Calu3 (cell line): ENCODE data around the gene ACTC1. TPM values are rescaled to one million over a fixed set of nuclear protein-coding genes. Genes with fewer than 3 reads are reported as not detected.

Source experiments
- BruUV-seq: library from RNA; stranded (reverse); fragments of 400-500 nt; replicated peaks from 2 replicates; lab custom pipeline; 2021; lab: Mats Ljungman, UMichigan
- CTCF ChIA-PET: fragments of 300-600 bp; sonication (Branson Sonifier 250); formaldehyde crosslinking; loops from one replicate; lab custom pipeline; 2022; ENCODE audit warnings: antibody characterized with exemption; lab: Charles Lee
- DNase-seq: peaks from one replicate; pipeline ENCODE4 v3.0.0; 2022
- H3K27ac Mint-ChIP-seq: one replicate; pipeline ENCODE4 v1.8.0; 2022; ENCODE audit warnings: mixed read lengths; ENCODE audit not compliant: unreplicated experiment
- H3K27me3 Mint-ChIP-seq: one replicate; pipeline ENCODE4 v1.8.0; 2022; ENCODE audit warnings: mixed read lengths; ENCODE audit not compliant: unreplicated experiment
- H3K36me3 Mint-ChIP-seq: one replicate; pipeline ENCODE4 v1.8.0; 2022; ENCODE audit warnings: mild to moderate bottlenecking, moderate library complexity, mixed read lengths; ENCODE audit not compliant: insufficient read depth, unreplicated experiment
- H3K4me1 Mint-ChIP-seq: one replicate; pipeline ENCODE4 v1.8.0; 2022; ENCODE audit warnings: mild to moderate bottlenecking, low read depth, mixed read lengths; ENCODE audit not compliant: unreplicated experiment
- H3K4me3 Mint-ChIP-seq: one replicate; pipeline ENCODE4 v1.8.0; 2022; ENCODE audit warnings: mild to moderate bottlenecking, low read depth, moderate library complexity, mixed read lengths; ENCODE audit not compliant: unreplicated experiment
- H3K9me3 Mint-ChIP-seq: one replicate; pipeline ENCODE4 v1.8.0; 2022; ENCODE audit warnings: low read depth, mixed read lengths; ENCODE audit not compliant: unreplicated experiment
- CTCF ChIP-seq: fragments of 200-600 bp; IDR thresholded peaks from one replicate; pipeline ENCODE4 v1.8.0; 2022; ENCODE audit warnings: antibody characterized with exemption; ENCODE audit not compliant: unreplicated experiment
- intact Hi-C: fragments of 100-400 bp; cut with micrococcal nuclease; formaldehyde crosslinking; loops from one replicate; pipeline ENCODE4 v1.10.0; 2022; ENCODE audit not compliant: unreplicated experiment
- total RNA-seq: library from RNA; stranded (reverse); gene quantifications from 2 replicates; pipeline ENCODE4 v1.2.3, GENCODE V29; 2022

Gene ACTC1
- total RNA-seq, 1 experiment from 2014 or later = not detected

GRCh38 chr15:34759992-34760391 is 35.4 kb downstream of the ACTC1 start:
- CTCF ChIA-PET = no interaction called here
- H3K4me1 Mint-ChIP-seq = no peaks in the 10 kb centered on the region
- H3K9me3 Mint-ChIP-seq = no peaks in the 10 kb centered on the region
- H3K4me3 Mint-ChIP-seq = no peak overlapping the region
- H3K27me3 Mint-ChIP-seq = peaks cover 12% of the 10 kb centered on the region
- no peak overlapping the region for H3K27ac Mint-ChIP-seq
- no peak for TF ChIP-seq CTCF
- H3K36me3 Mint-ChIP-seq = no peaks in the 10 kb centered on the region
- no TSS peak for BruUV-seq
- no peak for DNase-seq
- intact Hi-C loops = no loop called here

- no peak for TF ChIP-seq CTCF
- CTCF ChIA-PET = no interaction called here
- H3K27ac Mint-ChIP-seq = no peak overlapping the region
- H3K27me3 Mint-ChIP-seq = peaks cover 12% of the 10 kb centered on the region
- DNase-seq = no peak
- no peak overlapping the region for H3K4me3 Mint-ChIP-seq
- no peaks in the 10 kb centered on the region for H3K4me1 Mint-ChIP-seq
- intact Hi-C loops = no loop called here
- no TSS peak for BruUV-seq
- H3K9me3 Mint-ChIP-seq = no peaks in the 10 kb centered on the region
- H3K36me3 Mint-ChIP-seq = no peaks in the 10 kb centered on the region
These were observed 36.0 kb downstream of the ACTC1 start for GRCh38 chr15:34759347-34759746.

GRCh38 chr15:34757262-34757661 is 38.1 kb downstream of the ACTC1 start:
- H3K27me3 Mint-ChIP-seq = peaks cover 8% of the 10 kb centered on the region
- DNase-seq = no peak
- intact Hi-C loops = no loop called here
- TF ChIP-seq CTCF = no peak
- CTCF ChIA-PET = no interaction called here
- no peak overlapping the region for H3K27ac Mint-ChIP-seq
- no peaks in the 10 kb centered on the region for H3K4me1 Mint-ChIP-seq
- no TSS peak for BruUV-seq
- H3K4me3 Mint-ChIP-seq = no peak overlapping the region
- no peaks in the 10 kb centered on the region for H3K36me3 Mint-ChIP-seq
- no peaks in the 10 kb centered on the region for H3K9me3 Mint-ChIP-seq

GRCh38 chr15:34755419-34755773 is 40.0 kb downstream of the ACTC1 start:
- no TSS peak for BruUV-seq
- CTCF ChIA-PET = no interaction called here
- H3K27me3 Mint-ChIP-seq = peaks cover under 1% of the 10 kb centered on the region
- intact Hi-C loops = no loop called here
- H3K36me3 Mint-ChIP-seq = no peaks in the 10 kb centered on the region
- no peak for TF ChIP-seq CTCF
- H3K4me3 Mint-ChIP-seq = no peak overlapping the region
- no peaks in the 10 kb centered on the region for H3K9me3 Mint-ChIP-seq
- no peak for DNase-seq
- no peak overlapping the region for H3K27ac Mint-ChIP-seq
- H3K4me1 Mint-ChIP-seq = no peaks in the 10 kb centered on the region
